SK-N-SH (cell line): ENCODE measurements around the gene DUS3L. TPM values are rescaled to one million over a fixed set of nuclear protein-coding genes. Genes with fewer than 3 reads are reported as not detected.

Source experiments
- CTCF ChIA-PET: fragments of 300-600, 350-600 bp; formaldehyde crosslinking; extraction: SDS; loops from one replicate; lab custom pipeline; 2021; lab: Yijun Ruan, JAX
- POLR2A ChIA-PET: fragments of 350-600 bp; sonication (Branson Sonifier 250); formaldehyde crosslinking; extraction: SDS; loops from one replicate; lab custom pipeline; 2020; ENCODE audit warnings: antibody characterized with exemption, inconsistent platforms; lab: Yijun Ruan, JAX
- DNase-seq: peaks from one replicate; pipeline ENCODE4 v3.0.0; 2012
- H2AFZ ChIP-seq: fragments of 200-600 bp; sonication (generic); 2 replicates; pipeline ENCODE4 v1.8.1; 2016; ENCODE audit warnings: antibody characterized with exemption, mild to moderate bottlenecking, low read depth
- H3F3A ChIP-seq: fragments of 200-600 bp; sonication (generic); replicated peaks from 2 replicates; pipeline ENCODE3; 2016; ENCODE audit warnings: antibody characterized with exemption, mild to moderate bottlenecking; ENCODE audit not compliant: insufficient read depth
- H3K27ac ChIP-seq, 2 experiments: fragments of 200-500 bp in 1 of 2; fragments of 200-600 bp in 1 of 2; sonication (Bioruptor generic) in 1 of 2; sonication (generic), shearing (Covaris generic) in 1 of 2; 2 replicates each; pipeline versions ENCODE4 v1.5.1 to v1.6.1; 2014 to 2016; ENCODE audit warnings: low read depth in 2 of 2, inconsistent platforms in 1 of 2, low read length in 1 of 2, mild to moderate bottlenecking in 1 of 2, mixed read lengths in 1 of 2
- H3K27me3 ChIP-seq: fragments of 200-600 bp; sonication (generic), shearing (Covaris generic); 2 replicates; pipeline ENCODE4 v1.6.1; 2016; ENCODE audit warnings: mixed run types; ENCODE audit not compliant: insufficient read depth
- H3K36me3 ChIP-seq, 2 experiments: fragments of 200-500 bp in 1 of 2; fragments of 200-600 bp in 1 of 2; sonication (Bioruptor generic) in 1 of 2; sonication (generic) in 1 of 2; replicated peaks in 1 of 2; 2 replicates each; pipeline versions ENCODE3 to v1.5.1; 2014 to 2016; ENCODE audit warnings: low read length in 1 of 2, mild to moderate bottlenecking in 1 of 2; ENCODE audit not compliant: insufficient read depth in 2 of 2, control insufficient read depth in 1 of 2
- H3K4me1 ChIP-seq, 2 experiments: fragments of 200-500 bp in 1 of 2; fragments of 200-600 bp in 1 of 2; sonication (Bioruptor generic) in 1 of 2; sonication (generic), shearing (Covaris generic) in 1 of 2; 2 replicates each; pipeline versions ENCODE4 v1.5.1 to v1.6.1; 2014 to 2016; ENCODE audit warnings: low read depth in 1 of 2, low read length in 1 of 2, mixed run types in 1 of 2; ENCODE audit not compliant: insufficient read depth in 2 of 2, control insufficient read depth in 1 of 2
- H3K4me2 ChIP-seq: fragments of 200-600 bp; sonication (generic), shearing (Covaris generic); 2 replicates; pipeline ENCODE4 v1.6.1; 2017; ENCODE audit warnings: mixed run types
- H3K4me3 ChIP-seq, 2 experiments: fragments of 200-500 bp in 1 of 2; fragments of 200-600 bp in 1 of 2; sonication (Bioruptor generic) in 1 of 2; sonication (generic), shearing (Covaris generic) in 1 of 2; 2 replicates each; pipeline versions ENCODE4 v1.5.1 to v1.8.1; 2014 to 2016; ENCODE audit warnings: low read depth in 2 of 2, inconsistent platforms in 1 of 2, low read length in 1 of 2, mild to moderate bottlenecking in 1 of 2, mixed read lengths in 1 of 2, moderate library complexity in 1 of 2
- H3K79me2 ChIP-seq: fragments of 200-600 bp; sonication (generic); 2 replicates; pipeline ENCODE4 v1.8.1; 2017; ENCODE audit warnings: mild to moderate bottlenecking; ENCODE audit not compliant: insufficient read depth
- H3K9ac ChIP-seq: fragments of 200-600 bp; sonication (generic); 2 replicates; pipeline ENCODE4 v1.6.1; 2017; ENCODE audit warnings: mixed run types
- H3K9me2 ChIP-seq: fragments of 200-600 bp; sonication (generic); 2 replicates; pipeline ENCODE4 v1.6.1; 2017; ENCODE audit warnings: mixed run types
- H3K9me3 ChIP-seq: fragments of 200-600 bp; sonication (generic); 2 replicates; pipeline ENCODE4 v1.6.1; 2017; ENCODE audit warnings: mixed run types, mild to moderate bottlenecking, moderate library complexity
- H4K20me1 ChIP-seq: fragments of 200-600 bp; sonication (generic); 2 replicates; pipeline ENCODE4 v1.6.1; 2017; ENCODE audit warnings: mild to moderate bottlenecking, mixed run types; ENCODE audit not compliant: insufficient read depth
- ELF1 ChIP-seq: IDR thresholded peaks from 2 replicates; pipeline ENCODE4 v1.4.0; 2012
- FOXJ3 ChIP-seq: sonication (generic); formaldehyde crosslinking; IDR thresholded peaks from 2 replicates; pipeline ENCODE4 v1.5.1; 2020; ENCODE audit warnings: mild to moderate bottlenecking, missing genetic modification reagents
- GATA2 ChIP-seq: sonication (generic); formaldehyde crosslinking; IDR thresholded peaks from 2 replicates; pipeline ENCODE4 v1.5.0; 2020; ENCODE audit warnings: mild to moderate bottlenecking, missing genetic modification reagents
- POLR2AphosphoS5 ChIP-seq: IDR thresholded peaks from 2 replicates; pipeline ENCODE4 v1.6.1; 2012; ENCODE audit warnings: low read depth, low read length
- RFX5 ChIP-seq: IDR thresholded peaks from 2 replicates; pipeline ENCODE4 v1.6.1; 2012; ENCODE audit warnings: mild to moderate bottlenecking, improper control_type of control experiment, low read length
- TCF12 ChIP-seq: IDR thresholded peaks from 2 replicates; pipeline ENCODE4 v1.4.0; 2012
- USF2 ChIP-seq: fragments of 150-350 bp; IDR thresholded peaks from 2 replicates; pipeline ENCODE4 v1.6.1; 2017; ENCODE audit warnings: antibody characterized with exemption, low read length, low read depth, borderline replicate concordance
- WGBS: methylation state at CpG from one replicate; pipeline ENCODE4 v1.1.6; 2017; ENCODE audit warnings: low lambda C conversion rate; 5-methylcytosine and 5-hydroxymethylcytosine counted together
- polyA plus RNA-seq, 3 experiments: library from polyadenylated mRNA; depleted of rRNA; stranded (reverse); fragments of >200 nt; gene quantifications; 2 replicates each; pipeline ENCODE4 v1.2.3, GENCODE V29; 2012
- TF ChIP-seq, protein P1 (sequence below): IDR thresholded peaks from 2 replicates; pipeline ENCODE4 v1.4.0; 2012; ENCODE audit warnings: low read depth, borderline replicate concordance

DUS3L gene
- polyA plus RNA-seq, 1 of the 3 experiments (the other 2 are of a cell fraction): 44.0 TPM

DNA sequence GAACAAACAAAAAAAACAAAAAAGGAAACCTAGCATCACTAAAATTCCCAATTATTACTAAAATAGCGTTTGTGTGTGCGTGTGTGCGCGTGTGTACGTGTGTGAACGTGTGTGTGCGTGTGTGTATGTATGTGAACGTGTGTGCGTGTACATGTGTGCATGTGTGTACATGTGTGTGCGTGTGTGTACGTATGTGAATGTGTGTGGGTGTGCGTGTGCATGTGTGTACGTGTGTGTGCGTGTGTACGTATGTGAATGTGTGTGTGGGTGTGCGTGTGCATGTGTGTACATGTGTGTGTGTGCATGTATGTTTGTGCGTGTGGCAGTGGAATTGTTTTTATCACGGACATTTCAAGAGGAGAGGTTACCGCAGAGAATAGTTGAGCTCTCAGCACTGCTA is 48.9 kb downstream of the DUS3L start:
- POLR2A ChIA-PET: no interaction called here
- H3K4me2 ChIP-seq: no peak overlapping the region
- H4K20me1 ChIP-seq: no peaks in the 10 kb centered on the region
- H3K4me3 ChIP-seq: no peak overlapping the region
- H3F3A ChIP-seq: no peaks in the 10 kb centered on the region
- no peak overlapping the region for H3K9ac ChIP-seq
- 67% methylated on average over 19 of the region's 19 CpGs for WGBS
- no peaks in the 10 kb centered on the region for H3K36me3 ChIP-seq
- TF ChIP-seq POLR2AphosphoS5: no peak
- TF ChIP-seq, all 33 proteins: peak for 0
- DNase-seq: no peak
- Histone ChIP-seq H2AFZ (no peak overlapping the region), H3K4me1 (no peaks in the 10 kb centered on the region), H3K27me3 (peaks cover 14% of the 10 kb centered on the region; the same call in 1 of the 2 replicates), H3K9me3 (no peaks in the 10 kb centered on the region), H3K27ac (no peak overlapping the region), H3K9me2 (no peaks in the 10 kb centered on the region), H3K79me2 (no peaks in the 10 kb centered on the region)
- CTCF ChIA-PET: interaction anchor here (1.2 kb wide), 1 partner anchor 10 kb away, joined by 3 read pairs; no protein-coding TSS in a partner anchor

DNA sequence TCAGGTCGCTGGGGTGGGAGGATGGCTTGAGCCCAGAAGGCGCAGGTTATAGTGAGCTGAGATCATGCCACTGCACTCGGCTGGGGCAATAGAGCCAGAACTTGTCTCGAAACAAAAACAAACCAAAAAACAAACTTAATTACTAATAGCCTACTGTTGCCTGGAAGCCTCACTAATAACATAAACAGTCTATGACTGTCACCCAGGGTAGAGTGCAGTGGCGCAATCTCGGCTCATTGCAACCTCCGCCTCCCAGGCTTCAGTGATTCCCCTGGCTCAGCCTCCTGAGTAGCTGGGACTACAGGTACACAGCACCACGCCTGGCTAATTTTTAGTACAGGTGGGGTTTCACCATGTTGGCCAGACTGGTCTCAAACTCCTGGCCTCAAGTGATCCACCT is 52.5 kb downstream of the DUS3L start:
- no peaks in the 10 kb centered on the region for H3K4me1 ChIP-seq
- no peaks in the 10 kb centered on the region for H3K9me3 ChIP-seq
- no peaks in the 10 kb centered on the region for H3F3A ChIP-seq
- WGBS: 61% methylated on average over 7 of the region's 8 CpGs
- no peak overlapping the region for H3K4me2 ChIP-seq
- H3K4me3 ChIP-seq: no peak overlapping the region
- no peak overlapping the region for H3K27ac ChIP-seq
- no peaks in the 10 kb centered on the region for H4K20me1 ChIP-seq
- TF ChIP-seq GATA2 (CRISPR knock-in tag): no peak
- TF ChIP-seq RFX5: no peak
- no peak for TF ChIP-seq TCF12
- TF ChIP-seq USF2: no peak
- no peak for TF ChIP-seq FOXJ3 (CRISPR knock-in tag)
- TF ChIP-seq, protein P1, sequence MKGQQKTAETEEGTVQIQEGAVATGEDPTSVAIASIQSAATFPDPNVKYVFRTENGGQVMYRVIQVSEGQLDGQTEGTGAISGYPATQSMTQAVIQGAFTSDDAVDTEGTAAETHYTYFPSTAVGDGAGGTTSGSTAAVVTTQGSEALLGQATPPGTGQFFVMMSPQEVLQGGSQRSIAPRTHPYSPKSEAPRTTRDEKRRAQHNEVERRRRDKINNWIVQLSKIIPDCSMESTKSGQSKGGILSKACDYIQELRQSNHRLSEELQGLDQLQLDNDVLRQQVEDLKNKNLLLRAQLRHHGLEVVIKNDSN: no peak
- no peak for TF ChIP-seq ELF1
- TF ChIP-seq, all 33 proteins: peak for 0
- Histone ChIP-seq H2AFZ (no peak overlapping the region), H3K36me3 (no peaks in the 10 kb centered on the region), H3K27me3 (peaks cover 7% of the 10 kb centered on the region; the same call in 1 of the 2 replicates), H3K79me2 (no peaks in the 10 kb centered on the region), H3K9me2 (no peaks in the 10 kb centered on the region), H3K9ac (no peak overlapping the region)
- CTCF ChIA-PET: no interaction called here
- DNase-seq: no peak
- POLR2A ChIA-PET: interaction anchor here (1.0 kb wide), 1 partner anchor 48 kb away, joined by 3 read pairs; the partner anchor contains the start of gene RPL36

Other genes starting within 250 kb of the DUS3L start
- gene TINCR, start 223.2 kb downstream of the DUS3L start, polyA plus RNA-seq (2012; rRNA removed): 0.02 and 0.03 TPM in 2 replicates
- 20.3 and 37.7 TPM in 2 replicates for gene SAFB2, start 168.4 kb downstream of the DUS3L start, polyA plus RNA-seq (2012; rRNA removed)
- gene SAFB, start 168.1 kb downstream of the DUS3L start, polyA plus RNA-seq (2012; rRNA removed): 44.4 and 90.0 TPM in 2 replicates
- gene MICOS13, start 110.6 kb downstream of the DUS3L start, polyA plus RNA-seq (2012; rRNA removed): 112 and 116 TPM in 2 replicates
- 52.0 and 53.3 TPM in 2 replicates for gene HSD11B1L, start 110.1 kb downstream of the DUS3L start, polyA plus RNA-seq (2012; rRNA removed)
- gene RPL36, start 100.9 kb downstream of the DUS3L start, polyA plus RNA-seq (2012; rRNA removed): 871 and 1,383 TPM in 2 replicates
- gene LONP1, start 71.0 kb downstream of the DUS3L start, polyA plus RNA-seq (2012; rRNA removed): 75.4 and 111 TPM in 2 replicates
- not detected in 2 replicates for gene CATSPERD, start 70.5 kb downstream of the DUS3L start, polyA plus RNA-seq (2012; rRNA removed)
- 0.82 and 0.91 TPM in 2 replicates for gene PRR22, start 6.4 kb downstream of the DUS3L start, polyA plus RNA-seq (2012; rRNA removed)
- gene NRTN, start 13.9 kb upstream of the DUS3L start, polyA plus RNA-seq (2012; rRNA removed): 0.54 and 0.99 TPM in 2 replicates
- gene FUT6, start 48.5 kb upstream of the DUS3L start, polyA plus RNA-seq (2012; rRNA removed): not detected in 2 replicates
- gene FUT3, start 60.3 kb upstream of the DUS3L start, polyA plus RNA-seq (2012; rRNA removed): not detected in 2 replicates
- gene FUT5, start 79.4 kb upstream of the DUS3L start, polyA plus RNA-seq (2012; rRNA removed): not detected in 2 replicates
- 386 and 534 TPM in 2 replicates for gene NDUFA11, start 112.6 kb upstream of the DUS3L start, polyA plus RNA-seq (2012; rRNA removed)
- gene VMAC, start 113.7 kb upstream of the DUS3L start, polyA plus RNA-seq (2012; rRNA removed): 6.5 and 9.1 TPM in 2 replicates
- 13.4 and 17.3 TPM in 2 replicates for gene CAPS, start 123.1 kb upstream of the DUS3L start, polyA plus RNA-seq (2012; rRNA removed)
- 71.8 and 84.0 TPM in 2 replicates for gene RANBP3, start 187.0 kb upstream of the DUS3L start, polyA plus RNA-seq (2012; rRNA removed)